Measurements from ENCODE around the gene SLC2A11. TPM values are rescaled to one million over a fixed set of nuclear protein-coding genes. Genes with fewer than 3 reads are reported as not detected.

Gene SLC2A11
- total and polyA plus RNA-seq, 9 of the 15 experiments (the other 6 are each of a cell fraction or from before 2014, with no cell fraction given) = 0.44 to 2.7 (median 2.1) TPM

GRCh38 chr22:23826510-23827350 lies 30.9 kb upstream of the SLC2A11 start:
- TF ChIP-seq POLR2G (IDR thresholded peaks at IDR 0.05; ENCODE audit: low read depth, low read length) = 0 out of 2 replicates have a peak, but pooled peaks have one; percentile 34
- TF ChIP-seq EZH2 (IDR thresholded peaks at IDR 0.05; ENCODE audit: borderline replicate concordance, low read depth, low read length) = no peak
- intact Hi-C loops (cut with micrococcal nuclease) = no loop called here
- H4K20me1 ChIP-seq (replicated peaks; ENCODE audit: control insufficient read depth, insufficient read depth, low read length) = no peaks in the 10 kb centered on the region
- peaks cover 78% of the 10 kb centered on the region; the same call in 2 of the 3 replicates for H3K36me3 ChIP-seq (ENCODE audit: control insufficient read depth, insufficient read depth, low read length)
- H3K9me1 ChIP-seq (ENCODE audit: control insufficient read depth, insufficient read depth, low read length) = no peaks in the 10 kb centered on the region
- no peak for DNase-seq (ENCODE audit: extremely low read depth in 1 of 4, low spot score in 3 of 4)
- no peaks in the 10 kb centered on the region for H3K27me3 ChIP-seq (ENCODE audit: control insufficient read depth in 2 of 2, insufficient read depth in 2 of 2, low read length in 2 of 2)
- POLR2A ChIA-PET = interaction anchor here (0.9 to 1.1 kb wide), 2 partner anchors 9 to 58 kb away, joined by 3 to 4 read pairs; no protein-coding TSS in a partner anchor
- H3K9ac ChIP-seq (ENCODE audit: insufficient read depth in 1 of 2, low read depth in 2 of 2, low read length in 2 of 2) = no peak overlapping the region
- 89% methylated on average over 11 of the region's 15 CpGs for WGBS (ENCODE audit: insufficient coverage, low coverage, missing lambda C conversion rate)
- ATAC-seq = no peak
- no peak overlapping the region for H3K27ac ChIP-seq (ENCODE audit: extremely low read depth, low read depth, low read length)
- FAIRE-seq = no peak
- H3K4me3 ChIP-seq = no peak overlapping the region
- no peaks in the 10 kb centered on the region for H3K79me2 ChIP-seq (ENCODE audit: control insufficient read depth, insufficient read depth, low read length)
- H2AFZ ChIP-seq (ENCODE audit: low read depth, low read length) = no peak overlapping the region
- CTCF ChIA-PET (ENCODE audit: low intra/inter-chr PET ratio) = no interaction called here
- no TSS peak for BruUV-seq (replicated peaks)
- no peaks in the 10 kb centered on the region for H3K4me1 ChIP-seq (replicated peaks in 1 of 2; ENCODE audit: control insufficient read depth in 2 of 2, insufficient read depth in 2 of 2, low read length in 2 of 2)
- no peaks in the 10 kb centered on the region for H3K9me3 ChIP-seq (replicated peaks; ENCODE audit: control insufficient read depth, insufficient read depth, low read depth, low read length)
- H3K4me2 ChIP-seq (ENCODE audit: insufficient read depth, low read length) = no peak overlapping the region
- in situ Hi-C loops (cut with MboI) = no loop called here

DNA sequence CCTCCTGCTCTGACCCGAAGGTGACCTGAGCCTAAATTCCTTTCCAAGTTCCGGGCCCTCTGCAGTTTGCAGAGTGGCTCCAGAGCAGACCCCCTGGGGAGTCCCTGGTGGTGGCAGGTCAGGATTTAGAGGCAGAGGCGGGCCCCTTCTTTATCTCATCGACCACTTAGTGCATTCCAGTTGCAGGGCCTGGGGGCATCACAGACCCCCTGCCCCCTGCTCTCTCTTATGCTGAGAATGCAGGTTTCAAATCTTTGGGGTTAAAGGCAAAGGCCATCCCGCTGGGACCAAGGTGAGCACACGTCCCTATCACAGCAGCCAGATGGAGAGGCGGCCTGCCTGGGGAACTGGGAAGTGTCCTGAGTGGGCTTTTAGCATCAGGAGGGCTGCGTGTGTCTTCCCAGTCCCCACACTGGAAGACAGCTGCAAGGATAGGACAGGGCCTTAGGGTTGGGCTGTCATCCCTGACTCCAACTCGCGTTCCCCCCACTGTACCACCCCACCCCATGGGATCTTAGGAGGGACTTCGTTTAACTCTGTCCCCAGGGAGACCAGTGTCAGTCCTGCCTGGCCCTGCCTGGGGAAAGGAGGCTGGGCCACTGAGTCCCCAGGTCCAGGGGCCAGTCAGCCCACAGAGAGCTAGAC lies 30.2 kb upstream of the SLC2A11 start:
- DNase-seq (ENCODE audit: extremely low read depth in 1 of 4, low spot score in 3 of 4) = no peak
- no peak for ATAC-seq
- Histone ChIP-seq H3K9ac (ENCODE audit: insufficient read depth in 1 of 2, low read depth in 2 of 2, low read length in 2 of 2) (no peak overlapping the region), H3K9me3 (replicated peaks; ENCODE audit: control insufficient read depth, insufficient read depth, low read depth, low read length) (no peaks in the 10 kb centered on the region), H3K4me1 (replicated peaks in 1 of 2; ENCODE audit: control insufficient read depth in 2 of 2, insufficient read depth in 2 of 2, low read length in 2 of 2) (no peaks in the 10 kb centered on the region), H3K27ac (ENCODE audit: extremely low read depth, low read depth, low read length) (no peak overlapping the region), H3K79me2 (ENCODE audit: control insufficient read depth, insufficient read depth, low read length) (no peaks in the 10 kb centered on the region), H3K27me3 (ENCODE audit: control insufficient read depth in 2 of 2, insufficient read depth in 2 of 2, low read length in 2 of 2) (no peaks in the 10 kb centered on the region), H3K4me3 (no peak overlapping the region), H2AFZ (ENCODE audit: low read depth, low read length) (no peak overlapping the region), H3K9me1 (ENCODE audit: control insufficient read depth, insufficient read depth, low read length) (no peaks in the 10 kb centered on the region), H3K36me3 (ENCODE audit: control insufficient read depth, insufficient read depth, low read length) (peaks cover 70% of the 10 kb centered on the region; the same call in 2 of the 3 replicates), H4K20me1 (replicated peaks; ENCODE audit: control insufficient read depth, insufficient read depth, low read length) (no peaks in the 10 kb centered on the region), H3K4me2 (ENCODE audit: insufficient read depth, low read length) (no peak overlapping the region)
- BruUV-seq (replicated peaks) = no TSS peak
- CTCF ChIA-PET (ENCODE audit: low intra/inter-chr PET ratio) = no interaction called here
- intact Hi-C loops (cut with micrococcal nuclease) (no loop called here), in situ Hi-C loops (cut with MboI) (no loop called here)
- no peak for FAIRE-seq
- POLR2A ChIA-PET = no interaction called here
- 83% methylated on average over 10 of the region's 11 CpGs for WGBS (ENCODE audit: insufficient coverage, low coverage, missing lambda C conversion rate)
- no peak for TF ChIP-seq BCLAF1 (IDR thresholded peaks at IDR 0.05; ENCODE audit: borderline replicate concordance in 1 of 2, control insufficient read depth in 1 of 2, low read depth in 2 of 2, low read length in 1 of 2)
- TF ChIP-seq ZNF445 (CRISPR knock-in tag; IDR thresholded peaks at IDR 0.05; ENCODE audit: low read depth) = no peak
- TF ChIP-seq, protein P1, sequence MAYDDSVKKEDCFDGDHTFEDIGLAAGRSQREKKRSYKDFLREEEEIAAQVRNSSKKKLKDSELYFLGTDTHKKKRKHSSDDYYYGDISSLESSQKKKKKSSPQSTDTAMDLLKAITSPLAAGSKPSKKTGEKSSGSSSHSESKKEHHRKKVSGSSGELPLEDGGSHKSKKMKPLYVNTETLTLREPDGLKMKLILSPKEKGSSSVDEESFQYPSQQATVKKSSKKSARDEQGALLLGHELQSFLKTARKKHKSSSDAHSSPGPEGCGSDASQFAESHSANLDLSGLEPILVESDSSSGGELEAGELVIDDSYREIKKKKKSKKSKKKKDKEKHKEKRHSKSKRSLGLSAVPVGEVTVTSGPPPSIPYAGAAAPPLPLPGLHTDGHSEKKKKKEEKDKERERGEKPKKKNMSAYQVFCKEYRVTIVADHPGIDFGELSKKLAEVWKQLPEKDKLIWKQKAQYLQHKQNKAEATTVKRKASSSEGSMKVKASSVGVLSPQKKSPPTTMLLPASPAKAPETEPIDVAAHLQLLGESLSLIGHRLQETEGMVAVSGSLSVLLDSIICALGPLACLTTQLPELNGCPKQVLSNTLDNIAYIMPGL (CRISPR knock-in tag; IDR thresholded peaks at IDR 0.05) = no peak
- no peak for TF ChIP-seq RBM17 (IDR thresholded peaks at IDR 0.05; ENCODE audit: borderline replicate concordance, low read depth, low read length)
- TF ChIP-seq ZNF785 (CRISPR knock-in tag; IDR thresholded peaks at IDR 0.05) = no peak
